ENCODE results near the gene ADCY4. TPM values are rescaled to one million over a fixed set of nuclear protein-coding genes. Genes with fewer than 3 reads are reported as not detected.

The ADCY4 gene
- total and polyA plus RNA-seq, 10 of the 15 experiments (the other 5 are each of a cell fraction or from before 2014, with no cell fraction given), result 0.05 to 0.87 (median 0.21) TPM; not detected in 1

DNA sequence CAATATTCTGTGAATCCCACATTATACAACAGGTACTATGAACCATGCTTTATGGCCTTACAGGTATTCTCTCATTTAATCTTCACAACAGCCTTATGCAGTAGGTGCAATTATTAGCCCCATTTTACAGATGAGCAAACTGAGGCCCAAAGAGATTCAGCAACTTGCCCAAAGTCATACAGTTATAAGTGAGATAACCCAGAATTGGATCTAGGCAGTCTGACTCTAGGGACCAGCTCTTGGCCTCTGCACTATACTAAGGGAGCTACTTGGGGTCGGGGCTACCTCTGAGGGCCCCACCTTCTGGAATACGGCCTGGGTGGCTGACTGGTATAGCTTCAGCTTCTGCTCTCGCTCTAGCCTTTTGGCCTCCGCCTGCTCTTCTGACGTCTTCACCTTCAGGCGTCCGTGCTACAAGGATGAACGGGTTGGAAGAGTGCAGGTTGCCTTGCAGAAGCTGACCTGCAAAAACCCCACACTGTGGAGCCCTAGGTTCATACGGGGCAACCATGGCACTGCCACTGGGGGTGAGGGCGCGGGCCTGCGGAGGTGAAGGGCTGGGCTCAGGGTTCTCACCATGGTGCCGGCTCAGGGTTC, 64.2 kb downstream of the ADCY4 start:
- H3K4me1 ChIP-seq (ENCODE audit: control insufficient read depth, insufficient read depth, low read length), result peaks cover 25% of the 10 kb centered on the region
- peaks cover 3 to 18% of the 10 kb centered on the region in 2 experiments; a peak in 3 of 4 replicates for H3K36me3 ChIP-seq (ENCODE audit: control insufficient read depth in 2 of 2, insufficient read depth in 2 of 2, low read length in 1 of 2)
- DNase-seq (ENCODE audit: low read depth, low spot score), result no peak
- no peaks in the 10 kb centered on the region for H4K20me1 ChIP-seq (ENCODE audit: control insufficient read depth, insufficient read depth)
- peak overlapping the region; percentile 91 for H2AFZ ChIP-seq (ENCODE audit: control insufficient read depth, low read depth, low read length)
- H3K79me2 ChIP-seq (ENCODE audit: control insufficient read depth, insufficient read depth, low read length), result peaks cover 13% of the 10 kb centered on the region
- in situ Hi-C loops (cut with MboI) (no loop called here), intact Hi-C loops (cut with micrococcal nuclease; ENCODE audit: unreplicated experiment) (loop anchor here (1.0 to 2.0 kb wide), 4 partner anchors 23 to 54 kb away; partner anchors contain the start of genes MDP1 and TINF2)
- H3K27me3 ChIP-seq (replicated peaks in 1 of 2; ENCODE audit: control insufficient read depth in 2 of 2, insufficient read depth in 2 of 2, low read length in 1 of 2), result no peaks in the 10 kb centered on the region
- peak overlapping the region; percentile 88 for H3K4me3 ChIP-seq
- no TSS peak for BruUV-seq (replicated peaks)
- no peak; the same call in 1 of the 2 replicates for TF ChIP-seq MAX (IDR thresholded peaks at IDR 0.05; ENCODE audit: low read depth, low read length)
- 0 out of 2 replicates have a peak, but pooled peaks have one; percentile 53 for TF ChIP-seq HDGF (IDR thresholded peaks at IDR 0.05)
- peak overlapping the region; percentile 99 for H3K9ac ChIP-seq (ENCODE audit: control insufficient read depth, insufficient read depth, low read length)
- H3K27ac ChIP-seq (ENCODE audit: control insufficient read depth, insufficient read depth), result peak overlapping the region; percentile 99
- peak; percentile 14 for ATAC-seq
- no peak for FAIRE-seq
- H3K9me3 ChIP-seq (replicated peaks; ENCODE audit: control insufficient read depth, insufficient read depth, low read length), result no peaks in the 10 kb centered on the region
- WGBS (ENCODE audit: insufficient coverage, insufficient replicate concordance, low lambda C conversion rate, missing lambda C conversion rate), result 3% methylated on average over 13 of the region's 13 CpGs
- H3K4me2 ChIP-seq (ENCODE audit: control insufficient read depth, insufficient read depth), result peak overlapping the region; percentile 35
- RAD21 ChIA-PET (ENCODE audit: unreplicated experiment), result interaction anchor here (1.0 to 5.6 kb wide), 11 partner anchors 9 to 124 kb away, joined by 3 to 59 read pairs (median 7); partner anchors contain the start of genes CIDEB, IPO4, IRF9 and PSME2
- POLR2A ChIA-PET, result interaction anchor here (0.5 to 10.9 kb wide), 15 partner anchors 9 to 160 kb away, joined by 3 to 171 read pairs (median 5); partner anchors contain the start of genes DHRS1, MDP1, NOP9 and PSME1
- CTCF ChIA-PET, result interaction anchor here (0.6 to 17.1 kb wide), 18 partner anchors 9 to 160 kb away, joined by 3 to 269 read pairs (median 4); partner anchors contain the start of genes CBLN3, CHMP4A, CIDEB and DHRS1
- SMC1A ChIA-PET (ENCODE audit: uncharacterized antibody, unreplicated experiment), result interaction anchor here (1.0 to 8.9 kb wide), 14 partner anchors 9 to 172 kb away, joined by 3 to 141 read pairs (median 5); partner anchors contain the start of genes DCAF11, DHRS1, IPO4 and NOP9
